ENCODE results near the gene NTRK1.

The NTRK1 gene

DNA sequence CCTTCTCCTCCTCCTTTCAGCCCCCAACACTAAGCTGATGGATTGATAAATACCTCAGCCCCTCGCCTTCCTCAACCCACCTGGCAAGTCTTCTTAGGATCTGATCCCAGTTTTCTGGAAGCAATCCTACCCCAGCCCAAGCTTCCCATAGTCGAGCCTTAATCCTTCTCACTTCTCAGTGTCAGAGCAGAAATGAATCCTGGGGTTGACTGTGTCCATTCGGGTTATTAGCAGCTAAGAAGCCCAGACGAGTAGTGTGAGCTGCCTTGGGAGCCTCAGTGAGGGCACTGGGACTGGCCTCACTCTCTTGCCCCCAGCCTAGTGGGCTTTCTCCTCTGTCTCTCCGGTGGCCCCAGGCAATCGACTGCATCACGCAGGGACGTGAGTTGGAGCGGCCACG is 20.4 kb downstream of the NTRK1 start:
- Histone ChIP-seq H3K27ac (ENCODE audit: low read depth, low read length, poor library complexity, severe bottlenecking) (no peak overlapping the region), H3K9ac (ENCODE audit: low read length) (no peak overlapping the region), H3K27me3 (ENCODE audit: insufficient read depth, low read length) (0 out of 2 replicates have a peak, but pooled peaks cover 7% of the 10 kb centered on the region), H3K79me2 (ENCODE audit: insufficient read depth, low read length) (no peaks in the 10 kb centered on the region), H3K9me2 (ENCODE audit: low read depth, low read length) (no peaks in the 10 kb centered on the region), H3K36me3 (ENCODE audit: insufficient read depth, low read length) (no peaks in the 10 kb centered on the region), H3K4me3 (ENCODE audit: low read depth, low read length, poor library complexity, severe bottlenecking) (no peak overlapping the region), H3K4me1 (ENCODE audit: insufficient read depth, low read length, severe bottlenecking) (no peaks in the 10 kb centered on the region), H3K9me3 (ENCODE audit: low read length) (no peaks in the 10 kb centered on the region), H3F3A (ENCODE audit: insufficient read depth, low read length) (no peaks in the 10 kb centered on the region), H3K4me2 (ENCODE audit: low read length) (no peak overlapping the region), H2AFZ (ENCODE audit: low read length) (no peak overlapping the region), H4K20me1 (ENCODE audit: insufficient read depth, low read length) (no peaks in the 10 kb centered on the region)
- TF ChIP-seq, protein P1, sequence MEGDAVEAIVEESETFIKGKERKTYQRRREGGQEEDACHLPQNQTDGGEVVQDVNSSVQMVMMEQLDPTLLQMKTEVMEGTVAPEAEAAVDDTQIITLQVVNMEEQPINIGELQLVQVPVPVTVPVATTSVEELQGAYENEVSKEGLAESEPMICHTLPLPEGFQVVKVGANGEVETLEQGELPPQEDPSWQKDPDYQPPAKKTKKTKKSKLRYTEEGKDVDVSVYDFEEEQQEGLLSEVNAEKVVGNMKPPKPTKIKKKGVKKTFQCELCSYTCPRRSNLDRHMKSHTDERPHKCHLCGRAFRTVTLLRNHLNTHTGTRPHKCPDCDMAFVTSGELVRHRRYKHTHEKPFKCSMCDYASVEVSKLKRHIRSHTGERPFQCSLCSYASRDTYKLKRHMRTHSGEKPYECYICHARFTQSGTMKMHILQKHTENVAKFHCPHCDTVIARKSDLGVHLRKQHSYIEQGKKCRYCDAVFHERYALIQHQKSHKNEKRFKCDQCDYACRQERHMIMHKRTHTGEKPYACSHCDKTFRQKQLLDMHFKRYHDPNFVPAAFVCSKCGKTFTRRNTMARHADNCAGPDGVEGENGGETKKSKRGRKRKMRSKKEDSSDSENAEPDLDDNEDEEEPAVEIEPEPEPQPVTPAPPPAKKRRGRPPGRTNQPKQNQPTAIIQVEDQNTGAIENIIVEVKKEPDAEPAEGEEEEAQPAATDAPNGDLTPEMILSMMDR (IDR thresholded peaks at IDR 0.05; ENCODE audit: low read length) = no peak

DNA sequence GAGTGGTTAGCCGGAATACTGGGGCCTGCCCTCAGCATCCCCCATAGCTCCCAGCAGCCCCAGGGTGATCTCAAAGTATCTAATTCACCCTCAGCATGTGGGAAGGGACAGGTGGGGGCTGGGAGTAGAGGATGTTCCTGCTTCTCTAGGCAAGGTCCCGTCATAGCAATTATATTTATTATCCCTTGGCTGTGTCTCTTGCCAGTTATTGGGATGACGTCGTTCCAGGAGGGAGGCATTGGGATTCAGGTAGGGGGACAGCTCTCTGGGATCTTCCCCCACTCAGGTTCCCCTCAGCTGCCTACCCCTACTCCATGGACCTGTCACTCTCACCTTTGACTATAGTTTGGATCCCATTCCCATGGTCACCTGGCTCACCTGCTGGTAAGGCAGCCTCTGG is 21.0 kb downstream of the NTRK1 start:
- Histone ChIP-seq H3K79me2 (ENCODE audit: insufficient read depth, low read length) (no peaks in the 10 kb centered on the region), H3F3A (ENCODE audit: insufficient read depth, low read length) (no peaks in the 10 kb centered on the region), H2AFZ (ENCODE audit: low read length) (no peak overlapping the region), H3K27me3 (ENCODE audit: insufficient read depth, low read length) (0 out of 2 replicates have a peak, but pooled peaks cover 7% of the 10 kb centered on the region), H3K36me3 (ENCODE audit: insufficient read depth, low read length) (no peaks in the 10 kb centered on the region), H3K9me2 (ENCODE audit: low read depth, low read length) (no peaks in the 10 kb centered on the region), H3K4me3 (ENCODE audit: low read depth, low read length, poor library complexity, severe bottlenecking) (no peak overlapping the region), H3K4me1 (ENCODE audit: insufficient read depth, low read length, severe bottlenecking) (no peaks in the 10 kb centered on the region), H3K27ac (ENCODE audit: low read depth, low read length, poor library complexity, severe bottlenecking) (no peak overlapping the region), H3K4me2 (ENCODE audit: low read length) (no peak overlapping the region), H3K9ac (ENCODE audit: low read length) (no peak overlapping the region), H4K20me1 (ENCODE audit: insufficient read depth, low read length) (no peaks in the 10 kb centered on the region), H3K9me3 (ENCODE audit: low read length) (no peaks in the 10 kb centered on the region)
- TF ChIP-seq, protein P1 (IDR thresholded peaks at IDR 0.05; ENCODE audit: low read length) = no peak
- TF ChIP-seq EZH2 (IDR thresholded peaks at IDR 0.05; ENCODE audit: borderline replicate concordance, low read length) = no peak

DNA sequence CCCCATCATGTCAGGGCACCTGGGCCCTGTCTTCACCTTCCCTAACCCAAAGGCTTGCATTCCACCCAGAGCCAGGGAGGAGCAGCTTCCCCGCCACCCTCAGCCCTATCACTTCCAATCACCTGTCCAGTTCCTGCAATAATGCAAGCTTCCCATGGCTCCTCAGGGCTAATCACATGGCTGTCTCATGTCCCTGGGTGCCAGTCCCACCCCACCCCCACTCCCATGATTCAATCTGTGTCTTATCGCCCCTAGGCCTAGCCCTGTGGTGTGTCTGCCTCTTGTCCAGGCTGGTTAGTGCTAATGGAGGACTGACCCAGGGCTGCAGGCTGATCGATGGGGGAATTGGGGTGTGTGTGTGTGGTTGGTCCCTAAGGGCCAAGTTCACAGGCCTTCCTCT is 21.9 kb downstream of the NTRK1 start:
- H3K4me3 ChIP-seq (ENCODE audit: low read depth, low read length, poor library complexity, severe bottlenecking) = no peak overlapping the region
- H3F3A ChIP-seq (ENCODE audit: insufficient read depth, low read length) = no peaks in the 10 kb centered on the region
- no peak overlapping the region for H3K9ac ChIP-seq (ENCODE audit: low read length)
- no peaks in the 10 kb centered on the region for H3K4me1 ChIP-seq (ENCODE audit: insufficient read depth, low read length, severe bottlenecking)
- H3K36me3 ChIP-seq (ENCODE audit: insufficient read depth, low read length) = no peaks in the 10 kb centered on the region
- TF ChIP-seq EZH2 (IDR thresholded peaks at IDR 0.05; ENCODE audit: borderline replicate concordance, low read length) = no peak
- TF ChIP-seq, protein P1 (IDR thresholded peaks at IDR 0.05; ENCODE audit: low read length) = no peak
- 0 out of 2 replicates have a peak, but pooled peaks cover 7% of the 10 kb centered on the region for H3K27me3 ChIP-seq (ENCODE audit: insufficient read depth, low read length)
- no peak overlapping the region for H3K27ac ChIP-seq (ENCODE audit: low read depth, low read length, poor library complexity, severe bottlenecking)
- H3K4me2 ChIP-seq (ENCODE audit: low read length) = no peak overlapping the region
- H2AFZ ChIP-seq (ENCODE audit: low read length) = no peak overlapping the region
- H4K20me1 ChIP-seq (ENCODE audit: insufficient read depth, low read length) = no peaks in the 10 kb centered on the region
- H3K79me2 ChIP-seq (ENCODE audit: insufficient read depth, low read length) = no peaks in the 10 kb centered on the region
- H3K9me3 ChIP-seq (ENCODE audit: low read length) = no peaks in the 10 kb centered on the region
- no peaks in the 10 kb centered on the region for H3K9me2 ChIP-seq (ENCODE audit: low read depth, low read length)
